Lower leg skin (tissue), 3 donors: ENCODE data around the gene ELOF1.

Experiments used
- POLR2A ChIP-seq, 2 donors: fragments of 450-650 bp; IDR thresholded peaks; one replicate each; pipeline ENCODE4 v1.6.1; 2016 to 2017; ENCODE audit warnings: antibody characterized with exemption in 2 of 2, mild to moderate bottlenecking in 1 of 2, moderate library complexity in 1 of 2
- TF ChIP-seq, protein P1 (sequence below), 3 donors: fragments of 450-650 bp; IDR thresholded peaks; one replicate each; pipeline ENCODE4 v1.5.1; 2016; ENCODE audit warnings: antibody characterized with exemption in 3 of 3, mild to moderate bottlenecking in 3 of 3, moderate library complexity in 2 of 3

GRCh38 chr19:11581740-11582139 lies 22.7 kb upstream of the ELOF1 start:
- no peak for TF ChIP-seq POLR2A (IDR thresholded peaks at IDR 0.05)
- TF ChIP-seq, protein P1, sequence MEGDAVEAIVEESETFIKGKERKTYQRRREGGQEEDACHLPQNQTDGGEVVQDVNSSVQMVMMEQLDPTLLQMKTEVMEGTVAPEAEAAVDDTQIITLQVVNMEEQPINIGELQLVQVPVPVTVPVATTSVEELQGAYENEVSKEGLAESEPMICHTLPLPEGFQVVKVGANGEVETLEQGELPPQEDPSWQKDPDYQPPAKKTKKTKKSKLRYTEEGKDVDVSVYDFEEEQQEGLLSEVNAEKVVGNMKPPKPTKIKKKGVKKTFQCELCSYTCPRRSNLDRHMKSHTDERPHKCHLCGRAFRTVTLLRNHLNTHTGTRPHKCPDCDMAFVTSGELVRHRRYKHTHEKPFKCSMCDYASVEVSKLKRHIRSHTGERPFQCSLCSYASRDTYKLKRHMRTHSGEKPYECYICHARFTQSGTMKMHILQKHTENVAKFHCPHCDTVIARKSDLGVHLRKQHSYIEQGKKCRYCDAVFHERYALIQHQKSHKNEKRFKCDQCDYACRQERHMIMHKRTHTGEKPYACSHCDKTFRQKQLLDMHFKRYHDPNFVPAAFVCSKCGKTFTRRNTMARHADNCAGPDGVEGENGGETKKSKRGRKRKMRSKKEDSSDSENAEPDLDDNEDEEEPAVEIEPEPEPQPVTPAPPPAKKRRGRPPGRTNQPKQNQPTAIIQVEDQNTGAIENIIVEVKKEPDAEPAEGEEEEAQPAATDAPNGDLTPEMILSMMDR (IDR thresholded peaks at IDR 0.05) = no peak
